Left lung (tissue), 10 donors: ENCODE results near the gene CD180. TPM values are rescaled to one million over a fixed set of nuclear protein-coding genes. Genes with fewer than 3 reads are reported as not detected.
A peak's percentile ranks its signal among the peaks of the same experiment; 100 is the strongest.

Source experiments
- ATAC-seq: fragments of 200-7000 bp; cut with Tn5 transposase; one replicate; pipeline ENCODE4 v1.9.1; 2020; ENCODE audit warnings: moderate library complexity
- DNase-seq, 4 donors: peaks; one replicate each; pipeline ENCODE4 v3.0.0-alpha.2; 2013 to 2020
- H3K27ac ChIP-seq, 2 donors: fragments of 200-600 bp; sonication (generic) in 1 of 2; one replicate each; pipeline versions ENCODE4 v1.5.0 to v1.8.0; 2020 to 2021
- H3K27me3 ChIP-seq, 2 donors: fragments of 200-600 bp; sonication (generic) in 1 of 2; one replicate each; pipeline versions ENCODE4 v1.5.0 to v1.8.0; 2020 to 2021
- H3K36me3 ChIP-seq, 2 donors: fragments of 200-600 bp; sonication (generic) in 1 of 2; one replicate each; pipeline versions ENCODE4 v1.5.0 to v1.8.0; 2020 to 2021
- H3K4me1 ChIP-seq, 2 donors: fragments of 200-600 bp; one replicate each; pipeline ENCODE4 v1.8.0; 2021
- H3K4me3 ChIP-seq, 2 donors: fragments of 200-600 bp; sonication (generic) in 1 of 2; one replicate each; pipeline versions ENCODE4 v1.5.0 to v1.8.0; 2020 to 2021; ENCODE audit warnings: mild to moderate bottlenecking in 1 of 2
- H3K9me3 ChIP-seq, 2 donors: fragments of 200-600 bp; sonication (generic) in 1 of 2; one replicate each; pipeline versions ENCODE4 v1.5.0 to v1.8.0; 2020 to 2021
- CTCF ChIP-seq, 2 donors: fragments of 200-600 bp; sonication (generic) in 1 of 2; IDR thresholded peaks; one replicate each; pipeline versions ENCODE4 v1.5.0 to v1.8.0; 2021; ENCODE audit warnings: antibody characterized with exemption in 2 of 2
- intact Hi-C, 2 donors: fragments of 100-400 bp; cut with DNase I; formaldehyde crosslinking; loops; one replicate each; pipeline versions ENCODE4 v1.11.2 to v1.14.2; 2022
- polyA plus RNA-seq, 6 donors: library from polyadenylated mRNA; unstranded; fragments of 120-200 nt; gene quantifications; one replicate each; pipeline ENCODE4 v1.2.1, GENCODE V29; 2013; ENCODE audit not compliant: insufficient read length in 6 of 6
- total RNA-seq, 2 donors: library from RNA; stranded (reverse); fragmentation: NEBNext Ultra II Directional; extraction: Animal tissue kit (Norgen Biotek cat#: 25700); gene quantifications; one replicate each; pipeline ENCODE4 v1.2.1, GENCODE V29; 2021
- donor health status: DM: no; HTN: yes; CAD: no.
- donor health status: DM: no; HTN: no; CAD: no.

Gene CD180
- total and polyA plus RNA-seq, 8 donors, result 0.53 to 9.4 (median 1.1) TPM

- Histone ChIP-seq H3K4me1 (peaks cover 4 to 19% of the 10 kb centered on the region in 2 donors), H3K9me3 (no peaks in the 10 kb centered on the region), H3K4me3 (no peak overlapping the region), H3K27ac (no peak overlapping the region), H3K36me3 (no peaks in the 10 kb centered on the region), H3K27me3 (no peaks in the 10 kb centered on the region)
- TF ChIP-seq CTCF (IDR thresholded peaks at IDR 0.05), result no peak
- DNase-seq (no peak), ATAC-seq (no peak)
- intact Hi-C loops, result no loop called here
Observed at GRCh38 chr5:67238191-67238590, 41.6 kb upstream of the CD180 start.

DNA sequence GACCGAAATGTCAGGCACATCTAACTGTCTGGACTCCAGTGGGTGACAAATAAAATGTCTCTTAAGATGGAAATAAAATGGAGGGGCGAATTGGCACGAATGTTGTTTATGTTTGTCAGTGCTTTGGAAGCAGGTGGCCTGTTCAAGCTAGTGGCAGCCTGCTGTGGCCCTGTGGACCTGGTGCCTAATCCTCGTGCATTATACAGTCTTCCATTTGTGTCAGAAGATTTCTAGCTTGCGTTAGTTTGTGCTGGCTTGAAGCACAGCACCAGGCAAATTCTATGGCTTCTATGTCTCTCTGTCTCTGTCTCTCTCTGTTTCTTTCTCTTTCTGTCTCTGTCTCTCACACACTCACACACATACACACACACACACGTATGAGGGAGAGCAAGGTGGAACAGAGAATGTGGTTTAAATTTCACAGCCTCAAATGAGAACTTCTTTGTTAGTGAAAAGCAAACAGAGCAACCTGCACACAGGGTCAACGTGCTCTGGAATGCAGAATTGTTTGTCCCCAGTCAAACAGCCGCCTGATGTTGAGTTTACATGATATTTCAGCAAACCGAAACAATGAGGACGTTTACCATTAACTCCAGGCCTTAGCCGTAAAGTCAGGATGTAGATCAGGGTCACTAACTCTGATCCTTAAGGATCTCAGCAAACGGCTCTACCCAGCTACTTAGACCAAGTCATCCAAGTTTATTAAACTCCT is 39.0 kb upstream of the CD180 start:
- ATAC-seq, result peak; percentile 21
- peak overlapping the region; percentile 66 to 71 for H3K27ac ChIP-seq
- no peaks in the 10 kb centered on the region for H3K36me3 ChIP-seq
- no peak for TF ChIP-seq CTCF (IDR thresholded peaks at IDR 0.05)
- no peak overlapping the region for H3K4me3 ChIP-seq
- no peak for DNase-seq
- H3K9me3 ChIP-seq, result no peaks in the 10 kb centered on the region
- no peaks in the 10 kb centered on the region for H3K27me3 ChIP-seq
- H3K4me1 ChIP-seq, result peaks cover 4 to 19% of the 10 kb centered on the region in 2 donors
- intact Hi-C loops, result no loop called here

- intact Hi-C loops, result no loop called here
- no peak for TF ChIP-seq CTCF (IDR thresholded peaks at IDR 0.05)
- Histone ChIP-seq H3K36me3 (no peaks in the 10 kb centered on the region), H3K27me3 (no peaks in the 10 kb centered on the region), H3K27ac (peak overlapping the region; percentile 66 to 71), H3K4me1 (peaks cover 4 to 19% of the 10 kb centered on the region in 2 donors), H3K9me3 (no peaks in the 10 kb centered on the region), H3K4me3 (no peak overlapping the region)
- DNase-seq (peak in 3 of 4 donors; percentile 46 to 62 (median 62)), ATAC-seq (peak; percentile 67)
Observed at GRCh38 chr5:67234671-67235176, 38.1 kb upstream of the CD180 start.

GRCh38 chr5:67233075-67233474 is 36.5 kb upstream of the CD180 start:
- no peak overlapping the region for H3K27ac ChIP-seq
- peaks cover 4 to 19% of the 10 kb centered on the region in 2 donors for H3K4me1 ChIP-seq
- no peak for DNase-seq
- no peak for TF ChIP-seq CTCF (IDR thresholded peaks at IDR 0.05)
- no peaks in the 10 kb centered on the region for H3K9me3 ChIP-seq
- no peaks in the 10 kb centered on the region for H3K27me3 ChIP-seq
- H3K36me3 ChIP-seq, result no peaks in the 10 kb centered on the region
- no peak overlapping the region for H3K4me3 ChIP-seq
- intact Hi-C loops, result no loop called here
- no peak for ATAC-seq

DNA sequence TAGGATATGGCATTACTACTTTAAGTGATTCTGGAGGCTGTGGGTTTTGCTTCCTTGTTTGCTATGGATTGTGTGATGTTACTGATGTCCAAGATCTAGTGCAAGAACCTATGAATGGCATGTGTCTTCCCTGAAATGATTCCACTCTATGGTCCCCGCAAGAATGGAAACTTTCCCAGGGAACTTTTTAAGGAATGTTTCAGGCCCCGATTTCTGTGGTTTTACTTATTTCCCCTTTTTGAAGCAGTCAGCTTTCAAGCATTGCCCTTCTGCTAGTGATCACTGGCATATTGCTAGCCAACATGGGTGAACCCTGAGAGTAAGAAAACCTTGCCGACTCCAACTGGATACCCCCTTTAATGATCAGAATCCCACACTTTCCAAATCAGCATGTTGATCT is 26.6 kb upstream of the CD180 start:
- intact Hi-C loops, result no loop called here
- Histone ChIP-seq H3K27ac (no peak overlapping the region), H3K9me3 (no peaks in the 10 kb centered on the region), H3K27me3 (no peaks in the 10 kb centered on the region), H3K4me3 (no peak overlapping the region), H3K36me3 (no peaks in the 10 kb centered on the region), H3K4me1 (peaks cover 0 to 19% of the 10 kb centered on the region in 2 donors)
- ATAC-seq, result no peak
- no peak for TF ChIP-seq CTCF (IDR thresholded peaks at IDR 0.05)
- no peak for DNase-seq
